AML-193 (cell line): ENCODE results near the gene CROT.

ENCODE experiments used
- DNase-seq, 2 experiments: peaks; one replicate each; lab custom pipeline; 2025; lab: John Stamatoyannopoulos, UW

Gene CROT

GRCh38 chr7:87342231-87342630 is 3.2 kb upstream of the CROT start:
- no peak for DNase-seq

- DNase-seq: no peak
Observed at GRCh38 chr7:87344446-87344845, 1.0 kb upstream of the CROT start.

- DNase-seq: no peak
Observed at GRCh38 chr7:87345962-87346371, 503 bp downstream of the CROT start.

GRCh38 chr7:87347207-87347606 is 1.7 kb downstream of the CROT start:
- no peak for DNase-seq

- DNase-seq: no peak
Observed at GRCh38 chr7:87347664-87348063, 2.2 kb downstream of the CROT start.

- DNase-seq: no peak
Observed at GRCh38 chr7:87354749-87355148, 9.3 kb downstream of the CROT start.

- DNase-seq: no peak
Observed at GRCh38 chr7:87356448-87356847, 11.0 kb downstream of the CROT start.

GRCh38 chr7:87359366-87359765 is 13.9 kb downstream of the CROT start:
- DNase-seq: no peak

GRCh38 chr7:87361320-87361719 is 15.9 kb downstream of the CROT start:
- no peak for DNase-seq

GRCh38 chr7:87363342-87363741 is 17.9 kb downstream of the CROT start:
- no peak for DNase-seq

- DNase-seq: no peak
Observed at GRCh38 chr7:87364246-87364645, 18.8 kb downstream of the CROT start.

- no peak for DNase-seq
Observed at GRCh38 chr7:87369216-87369615, 23.8 kb downstream of the CROT start.

GRCh38 chr7:87370660-87371180 is 25.3 kb downstream of the CROT start:
- DNase-seq: no peak

GRCh38 chr7:87375662-87376435 is 30.4 kb downstream of the CROT start:
- DNase-seq: no peak

GRCh38 chr7:87380905-87381304 is 35.4 kb downstream of the CROT start:
- no peak for DNase-seq

GRCh38 chr7:87391020-87391701 is 45.7 kb downstream of the CROT start:
- DNase-seq: no peak

- no peak for DNase-seq
Observed at GRCh38 chr7:87395442-87396020, 50.1 kb downstream of the CROT start.

GRCh38 chr7:87398446-87398845 is 53.0 kb downstream of the CROT start:
- no peak for DNase-seq

- no peak for DNase-seq
Observed at GRCh38 chr7:87404674-87405073, 59.2 kb downstream of the CROT start.

- no peak for DNase-seq
Observed at GRCh38 chr7:87411186-87411585, 65.7 kb downstream of the CROT start.

- DNase-seq: no peak
Observed at GRCh38 chr7:87413029-87413428, 67.6 kb downstream of the CROT start.

GRCh38 chr7:87413951-87414793 is 68.7 kb downstream of the CROT start:
- no peak for DNase-seq
